RWPE2 (cell line): ENCODE results near the gene ZNRF4.

ENCODE experiments used
- ATAC-seq: fragments of 200-7000 bp; cut with Tn5 transposase; 3 replicates; pipeline ENCODE4 v1.9.1; 2021; ENCODE audit warnings: low read depth
- DNase-seq: peaks from one replicate; pipeline ENCODE4 v3.0.0-alpha.2; 2020; ENCODE audit warnings: low spot score
- H3K27ac ChIP-seq: fragments of 450-650 bp; 2 replicates; pipeline ENCODE4 v1.5.1; 2017; ENCODE audit warnings: mild to moderate bottlenecking; ENCODE audit not compliant: poor library complexity, severe bottlenecking
- H3K27me3 ChIP-seq: fragments of 250-450 bp; sonication (Bioruptor Pico); 2 replicates; pipeline ENCODE4 v1.5.1; 2021; ENCODE audit warnings: mild to moderate bottlenecking, moderate library complexity; ENCODE audit not compliant: insufficient read depth, poor library complexity, severe bottlenecking
- H3K36me3 ChIP-seq: fragments of 250-450 bp; sonication (Bioruptor Pico); 2 replicates; pipeline ENCODE4 v1.5.1; 2020; ENCODE audit warnings: low read depth, mild to moderate bottlenecking, moderate library complexity
- H3K4me1 ChIP-seq: fragments of 250-450 bp; sonication (Bioruptor Pico); 2 replicates; pipeline ENCODE4 v1.5.1; 2021; ENCODE audit warnings: mild to moderate bottlenecking, moderate library complexity; ENCODE audit not compliant: insufficient read depth, poor library complexity, severe bottlenecking
- H3K4me3 ChIP-seq: fragments of 250-450 bp; sonication (Bioruptor Pico); 2 replicates; pipeline ENCODE4 v1.5.1; 2021; ENCODE audit warnings: mild to moderate bottlenecking, moderate library complexity; ENCODE audit not compliant: severe bottlenecking
- H3K9me3 ChIP-seq: fragments of 250-450 bp; sonication (Bioruptor Pico); 2 replicates; pipeline ENCODE4 v1.5.1; 2021; ENCODE audit warnings: mild to moderate bottlenecking, moderate library complexity; ENCODE audit not compliant: severe bottlenecking
- CTCF ChIP-seq: fragments of 450-650 bp; IDR thresholded peaks from one replicate; pipeline ENCODE4 v1.5.1; 2017; ENCODE audit warnings: mild to moderate bottlenecking, moderate library complexity; ENCODE audit not compliant: poor library complexity, severe bottlenecking

The ZNRF4 gene

GRCh38 chr19:5418677-5419076, 36.5 kb upstream of the ZNRF4 start:
- no peak for ATAC-seq
- H3K9me3 ChIP-seq = no peaks in the 10 kb centered on the region
- H3K27me3 ChIP-seq = peaks cover 18% of the 10 kb centered on the region
- no peak for TF ChIP-seq CTCF
- DNase-seq = no peak
- H3K4me3 ChIP-seq = no peak overlapping the region
- H3K36me3 ChIP-seq = no peaks in the 10 kb centered on the region
- no peaks in the 10 kb centered on the region for H3K4me1 ChIP-seq
- H3K27ac ChIP-seq = no peak overlapping the region

GRCh38 chr19:5420953-5421352, 34.3 kb upstream of the ZNRF4 start:
- no peak for ATAC-seq
- Histone ChIP-seq H3K27me3 (peaks cover 18% of the 10 kb centered on the region), H3K9me3 (no peaks in the 10 kb centered on the region), H3K4me1 (no peaks in the 10 kb centered on the region), H3K27ac (no peak overlapping the region), H3K36me3 (no peaks in the 10 kb centered on the region), H3K4me3 (no peak overlapping the region)
- DNase-seq = no peak
- TF ChIP-seq CTCF = no peak

- TF ChIP-seq CTCF = no peak
These were observed 31.6 kb upstream of the ZNRF4 start for GRCh38 chr19:5423567-5424125.

GRCh38 chr19:5424192-5424973, 30.8 kb upstream of the ZNRF4 start:
- no peak overlapping the region for H3K4me3 ChIP-seq
- peaks cover 6% of the 10 kb centered on the region for H3K27me3 ChIP-seq
- TF ChIP-seq CTCF = no peak
- no peaks in the 10 kb centered on the region for H3K9me3 ChIP-seq
- H3K4me1 ChIP-seq = no peaks in the 10 kb centered on the region
- no peak for DNase-seq
- no peak overlapping the region for H3K27ac ChIP-seq
- H3K36me3 ChIP-seq = no peaks in the 10 kb centered on the region
- ATAC-seq = no peak

More at GRCh38 chr19:5423567-5424125, 31.6 kb upstream of the ZNRF4 start:
- Histone ChIP-seq H3K36me3 (no peaks in the 10 kb centered on the region), H3K4me3 (no peak overlapping the region), H3K4me1 (no peaks in the 10 kb centered on the region), H3K27me3 (peaks cover 6% of the 10 kb centered on the region), H3K9me3 (no peaks in the 10 kb centered on the region), H3K27ac (no peak overlapping the region)
- ATAC-seq = no peak
- no peak for DNase-seq

- H3K27ac ChIP-seq = no peak overlapping the region
- no peaks in the 10 kb centered on the region for H3K9me3 ChIP-seq
- TF ChIP-seq CTCF = no peak
- ATAC-seq = no peak
- H3K27me3 ChIP-seq = peaks cover 3% of the 10 kb centered on the region
- H3K36me3 ChIP-seq = no peaks in the 10 kb centered on the region
- H3K4me3 ChIP-seq = no peak overlapping the region
- H3K4me1 ChIP-seq = no peaks in the 10 kb centered on the region
- DNase-seq = no peak
These were observed 30.0 kb upstream of the ZNRF4 start for GRCh38 chr19:5425260-5425659.
